ENCODE data around the gene PRR20G. TPM values are rescaled to one million over a fixed set of nuclear protein-coding genes. Genes with fewer than 3 reads are reported as not detected.

Gene PRR20G
- total and polyA plus RNA-seq, 8 donors, result not detected

DNA sequence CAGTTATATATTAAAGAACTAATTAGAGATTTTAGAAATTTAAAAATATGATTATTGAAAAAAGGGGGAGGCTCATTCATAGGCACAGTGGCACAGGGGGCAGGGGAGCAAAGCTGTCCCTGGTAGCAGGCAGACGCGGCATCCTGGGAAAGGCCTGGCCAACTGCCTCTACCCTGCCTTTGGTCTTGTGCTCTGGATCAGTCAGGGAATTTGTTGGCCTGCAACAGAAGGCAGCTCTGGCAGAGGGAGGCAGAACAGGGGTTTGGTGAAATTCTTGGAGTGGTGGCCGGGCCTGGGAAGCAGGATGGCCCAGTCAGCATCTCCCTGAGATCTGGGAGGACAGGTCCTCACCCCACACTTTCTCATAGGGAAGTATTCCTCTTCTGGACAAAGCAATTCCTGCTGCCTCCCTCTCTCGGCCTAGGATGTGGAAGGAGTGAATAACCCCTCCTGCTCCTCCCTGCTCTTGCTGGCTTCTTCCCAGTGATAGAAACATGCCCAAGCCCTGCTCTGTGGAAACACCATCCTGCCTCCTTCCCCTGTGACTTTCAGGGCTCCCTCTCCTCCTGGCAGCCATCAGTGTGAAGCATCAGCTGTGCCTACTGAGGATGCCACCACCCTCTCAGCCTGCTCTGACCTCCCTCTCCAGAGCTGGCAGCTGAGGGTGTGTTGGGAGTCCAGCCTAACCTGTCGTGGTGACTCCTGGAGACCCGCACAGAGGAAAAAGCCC lies 26.9 kb downstream of the PRR20G start:
- DNase-seq (no peak), ATAC-seq (no peak)
- Histone ChIP-seq H3K36me3 (no peaks in the 10 kb centered on the region), H3K27ac (no peak overlapping the region), H3K27me3 (no peaks in the 10 kb centered on the region), H3K4me3 (no peak overlapping the region), H3K9me3 (no peaks in the 10 kb centered on the region), H3K4me1 (no peaks in the 10 kb centered on the region)
- TF ChIP-seq, protein P1, sequence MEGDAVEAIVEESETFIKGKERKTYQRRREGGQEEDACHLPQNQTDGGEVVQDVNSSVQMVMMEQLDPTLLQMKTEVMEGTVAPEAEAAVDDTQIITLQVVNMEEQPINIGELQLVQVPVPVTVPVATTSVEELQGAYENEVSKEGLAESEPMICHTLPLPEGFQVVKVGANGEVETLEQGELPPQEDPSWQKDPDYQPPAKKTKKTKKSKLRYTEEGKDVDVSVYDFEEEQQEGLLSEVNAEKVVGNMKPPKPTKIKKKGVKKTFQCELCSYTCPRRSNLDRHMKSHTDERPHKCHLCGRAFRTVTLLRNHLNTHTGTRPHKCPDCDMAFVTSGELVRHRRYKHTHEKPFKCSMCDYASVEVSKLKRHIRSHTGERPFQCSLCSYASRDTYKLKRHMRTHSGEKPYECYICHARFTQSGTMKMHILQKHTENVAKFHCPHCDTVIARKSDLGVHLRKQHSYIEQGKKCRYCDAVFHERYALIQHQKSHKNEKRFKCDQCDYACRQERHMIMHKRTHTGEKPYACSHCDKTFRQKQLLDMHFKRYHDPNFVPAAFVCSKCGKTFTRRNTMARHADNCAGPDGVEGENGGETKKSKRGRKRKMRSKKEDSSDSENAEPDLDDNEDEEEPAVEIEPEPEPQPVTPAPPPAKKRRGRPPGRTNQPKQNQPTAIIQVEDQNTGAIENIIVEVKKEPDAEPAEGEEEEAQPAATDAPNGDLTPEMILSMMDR (IDR thresholded peaks at IDR 0.05), result no peak
- intact Hi-C loops (cut with DNase I), result no loop called here

DNA sequence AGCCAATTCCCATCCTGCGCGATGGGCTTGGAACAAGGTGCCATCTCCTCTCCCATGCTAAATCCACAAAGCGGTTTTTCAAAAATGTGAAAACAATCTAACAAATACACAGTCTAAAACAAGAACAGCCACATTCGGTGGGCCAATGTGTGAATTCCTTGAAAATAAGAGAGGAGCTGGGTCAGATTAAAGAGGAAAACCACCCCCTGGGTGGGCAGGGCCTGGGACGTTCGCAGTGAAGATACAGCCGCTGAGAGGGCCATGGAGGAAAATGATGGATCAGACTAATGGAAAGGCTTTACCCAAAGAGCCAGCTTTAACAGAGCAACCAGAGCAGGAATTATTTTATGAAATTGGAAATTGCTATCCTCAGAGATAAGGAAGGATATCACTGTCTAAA lies 27.4 kb downstream of the PRR20G start:
- intact Hi-C loops (cut with DNase I), result no loop called here

DNA sequence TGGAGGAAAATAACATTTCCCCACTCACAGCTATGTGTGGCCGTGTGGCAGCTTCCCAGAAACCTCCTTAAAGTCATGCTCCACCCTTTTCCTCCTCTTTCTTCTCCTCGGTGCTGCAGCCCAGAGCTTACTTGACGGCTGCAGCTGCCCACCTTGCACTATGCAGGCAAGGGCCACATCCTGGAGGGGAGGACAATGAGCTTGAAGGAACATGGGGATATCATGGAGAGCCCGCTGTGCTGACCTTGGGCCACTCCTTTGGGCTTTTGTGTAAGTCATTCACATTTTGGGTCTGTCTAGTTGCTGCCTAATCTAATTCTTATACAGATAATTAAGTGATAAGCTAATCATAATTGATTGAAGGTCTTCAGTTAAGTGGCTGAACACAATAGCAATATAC lies 28.0 kb downstream of the PRR20G start:
- ATAC-seq, result no peak
- TF ChIP-seq, protein P1 (IDR thresholded peaks at IDR 0.05), result no peak
- Histone ChIP-seq H3K4me1 (no peaks in the 10 kb centered on the region), H3K36me3 (no peaks in the 10 kb centered on the region), H3K9me3 (no peaks in the 10 kb centered on the region), H3K27me3 (no peaks in the 10 kb centered on the region), H3K4me3 (no peak overlapping the region), H3K27ac (no peak overlapping the region)
- intact Hi-C loops (cut with DNase I), result loop anchor here in 1 of 2 donors (10.0 kb wide), 1 partner anchor 205 kb away; no protein-coding TSS in a partner anchor
- no peak for DNase-seq

More for the DNA sequence above, 27.4 kb downstream of the PRR20G start:
- DNase-seq (no peak), ATAC-seq (no peak)
- no peak overlapping the region for H3K27ac ChIP-seq
- H3K4me1 ChIP-seq, result no peaks in the 10 kb centered on the region
- H3K27me3 ChIP-seq, result no peaks in the 10 kb centered on the region
- H3K4me3 ChIP-seq, result no peak overlapping the region
- H3K9me3 ChIP-seq, result no peaks in the 10 kb centered on the region
- TF ChIP-seq, protein P1 (IDR thresholded peaks at IDR 0.05), result no peak
- no peaks in the 10 kb centered on the region for H3K36me3 ChIP-seq

DNA sequence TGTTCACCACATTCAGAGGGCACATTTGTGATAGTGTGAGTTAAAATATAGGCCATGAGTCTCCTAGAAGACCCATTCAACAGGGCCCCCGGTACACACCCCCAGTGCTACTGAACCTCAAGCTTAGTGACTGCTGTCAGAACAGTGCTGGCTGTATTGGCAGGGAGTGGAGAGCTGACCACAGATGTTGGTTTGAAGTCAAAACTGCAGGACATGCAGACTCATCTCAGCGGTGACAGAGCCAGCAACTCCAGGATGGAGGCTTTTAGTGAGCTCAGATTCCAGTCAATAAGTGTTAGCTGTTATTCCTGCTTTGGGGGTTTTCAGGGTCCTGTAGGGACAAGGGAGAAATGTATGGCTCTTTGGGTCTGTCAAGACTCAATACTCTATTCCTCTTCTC lies 29.1 kb downstream of the PRR20G start:
- intact Hi-C loops (cut with DNase I), result loop anchor here in 1 of 2 donors (10.0 kb wide), 1 partner anchor 206 kb away; no protein-coding TSS in a partner anchor
- no peak overlapping the region for H3K27ac ChIP-seq
- ATAC-seq, result no peak

DNA sequence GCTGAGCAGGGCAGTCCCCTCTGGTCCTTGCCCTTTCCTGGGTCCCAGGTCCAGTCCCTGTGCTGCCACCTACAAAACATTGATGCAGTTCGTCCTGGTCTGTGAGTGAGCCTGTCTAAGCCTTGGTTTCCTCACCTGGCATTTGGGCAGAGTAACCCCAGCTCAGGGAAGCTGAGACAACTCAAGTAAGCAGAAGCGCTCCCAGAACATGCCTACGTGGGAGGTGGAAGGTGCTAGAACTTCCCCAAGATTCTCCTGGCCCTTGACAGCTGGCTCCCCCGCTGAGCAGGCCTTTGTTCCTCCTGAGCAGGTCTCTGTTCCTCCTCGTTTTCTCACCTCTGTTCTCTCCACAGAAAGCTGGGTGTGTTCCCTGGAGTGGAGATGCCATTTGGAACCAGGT lies 30.5 kb downstream of the PRR20G start:
- Histone ChIP-seq H3K4me1 (no peaks in the 10 kb centered on the region), H3K27ac (no peak overlapping the region), H3K36me3 (no peaks in the 10 kb centered on the region), H3K4me3 (no peak overlapping the region), H3K9me3 (no peaks in the 10 kb centered on the region), H3K27me3 (no peaks in the 10 kb centered on the region)
- intact Hi-C loops (cut with DNase I), result loop anchor here in 1 of 2 donors (10.0 kb wide), 1 partner anchor 207 kb away; no protein-coding TSS in a partner anchor
- no peak for DNase-seq
- TF ChIP-seq, protein P1 (IDR thresholded peaks at IDR 0.05), result no peak
- no peak for ATAC-seq

More for the DNA sequence above, 29.1 kb downstream of the PRR20G start:
- Histone ChIP-seq H3K36me3 (no peaks in the 10 kb centered on the region), H3K9me3 (no peaks in the 10 kb centered on the region), H3K4me1 (no peaks in the 10 kb centered on the region), H3K4me3 (no peak overlapping the region), H3K27me3 (no peaks in the 10 kb centered on the region)
- TF ChIP-seq, protein P1 (IDR thresholded peaks at IDR 0.05), result no peak
- no peak for DNase-seq
